Ecto neural progenitor cell (in vitro differentiated cells): ENCODE results near the gene PRKCSH.
A peak's percentile ranks its signal among the peaks of the same experiment; 100 is the strongest.
"Not testable (repeated sequence)": the region's sequence is repeated elsewhere in the genome, so short reads cannot be mapped to it uniquely, and the experiment has no call there.

Source experiments
- DNase-seq: peaks from one replicate; pipeline ENCODE4 v3.0.0-alpha.2; 2018; ENCODE audit warnings: low spot score

The PRKCSH gene

DNA sequence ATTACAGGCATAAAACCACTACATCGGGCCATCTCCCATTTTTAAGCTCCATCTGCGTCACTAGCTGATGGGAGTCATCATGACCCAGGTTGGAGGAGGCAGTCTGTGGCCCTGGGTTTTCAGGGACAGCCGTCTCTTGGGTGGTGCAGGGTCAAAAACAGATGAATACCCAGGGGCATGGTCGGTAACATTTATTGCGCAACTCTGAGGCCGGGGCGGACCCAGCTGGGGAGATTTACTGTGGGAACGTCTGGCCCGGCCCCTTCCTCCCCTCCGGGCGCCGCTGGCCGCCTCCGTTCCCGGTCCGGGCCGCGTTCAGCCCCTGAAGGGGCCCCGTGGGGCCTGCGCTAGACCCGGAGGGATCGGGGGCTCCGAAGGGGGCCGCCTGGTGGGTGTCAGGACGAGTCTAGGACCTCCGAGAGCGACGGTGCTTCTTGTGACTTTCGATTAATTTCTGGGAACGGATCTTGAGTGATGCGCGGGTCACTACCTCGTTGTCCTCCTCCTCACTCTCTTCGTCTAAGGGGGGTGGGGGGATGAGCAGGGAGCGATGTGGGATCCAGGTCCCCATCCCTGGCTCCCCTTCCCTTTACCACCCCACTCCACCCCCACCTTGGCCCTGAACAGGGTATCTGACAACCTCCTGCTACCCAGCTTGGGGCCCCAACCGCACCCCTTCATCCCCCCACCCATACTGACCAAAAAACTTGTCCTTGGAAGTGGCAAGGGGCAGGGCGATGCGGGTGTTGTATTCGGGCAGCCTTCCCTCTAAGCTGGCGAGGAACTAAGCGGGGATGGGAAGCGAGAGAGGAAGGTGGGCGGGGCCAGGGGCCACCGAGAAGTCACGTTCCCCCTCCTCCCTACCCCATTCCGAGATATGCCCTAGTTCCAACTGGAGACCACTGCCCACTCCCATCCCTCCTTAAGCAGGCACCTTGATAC, 14.7 kb upstream of the PRKCSH start:
- peak; percentile 53 for DNase-seq

GRCh38 chr19:11421371-11422098, 13.9 kb upstream of the PRKCSH start:
- peak; percentile 74 for DNase-seq

DNA sequence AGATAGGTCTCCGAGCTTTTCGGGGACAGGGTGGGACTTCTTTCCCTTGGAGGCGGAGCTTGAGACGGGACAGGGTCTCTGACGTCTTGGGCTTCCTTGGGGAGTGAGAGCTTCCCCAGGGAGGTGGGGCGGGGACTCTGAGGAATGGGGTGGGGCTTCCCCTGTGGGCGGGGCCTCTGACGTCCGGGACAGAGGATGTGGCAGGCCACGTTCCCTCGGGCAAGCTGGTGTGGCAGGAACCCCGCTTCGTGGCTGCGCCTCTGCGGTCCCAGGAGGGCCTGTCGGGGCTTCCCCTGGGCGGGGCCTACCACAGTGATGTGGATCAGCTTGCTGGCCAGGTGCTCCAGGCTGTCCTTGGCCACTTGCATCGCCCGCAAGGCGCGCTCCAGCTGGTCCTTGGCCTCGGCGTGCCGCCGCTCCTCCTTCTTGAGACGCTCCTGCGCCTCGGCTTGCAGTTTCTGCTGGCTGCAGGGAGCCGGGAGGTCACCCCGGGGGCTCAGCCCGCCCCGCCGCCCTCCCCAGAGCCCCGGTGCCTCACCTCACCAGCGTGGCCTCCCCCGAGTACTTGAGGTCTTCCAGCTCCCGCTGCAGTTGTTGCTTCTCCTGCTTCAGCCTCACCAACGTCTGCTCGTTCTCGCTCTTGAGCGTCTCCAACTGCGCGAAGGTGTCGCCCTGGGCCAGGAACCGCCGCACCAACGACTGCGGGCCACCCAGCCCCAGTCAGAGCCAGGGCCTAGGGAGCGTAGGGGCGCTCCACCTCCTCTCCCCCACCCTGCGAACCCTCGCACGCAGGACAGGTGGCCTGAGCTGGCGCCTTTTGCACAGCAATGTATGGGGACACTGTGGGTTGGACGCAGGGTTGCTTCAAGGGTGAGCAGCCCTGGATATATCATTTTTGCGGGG, 13.0 kb upstream of the PRKCSH start:
- DNase-seq: peak; percentile 73

- DNase-seq: no peak
These were observed 12.2 kb upstream of the PRKCSH start for GRCh38 chr19:11423164-11423790.

- DNase-seq: no peak
These were observed 11.6 kb upstream of the PRKCSH start for GRCh38 chr19:11423791-11424181.

DNA sequence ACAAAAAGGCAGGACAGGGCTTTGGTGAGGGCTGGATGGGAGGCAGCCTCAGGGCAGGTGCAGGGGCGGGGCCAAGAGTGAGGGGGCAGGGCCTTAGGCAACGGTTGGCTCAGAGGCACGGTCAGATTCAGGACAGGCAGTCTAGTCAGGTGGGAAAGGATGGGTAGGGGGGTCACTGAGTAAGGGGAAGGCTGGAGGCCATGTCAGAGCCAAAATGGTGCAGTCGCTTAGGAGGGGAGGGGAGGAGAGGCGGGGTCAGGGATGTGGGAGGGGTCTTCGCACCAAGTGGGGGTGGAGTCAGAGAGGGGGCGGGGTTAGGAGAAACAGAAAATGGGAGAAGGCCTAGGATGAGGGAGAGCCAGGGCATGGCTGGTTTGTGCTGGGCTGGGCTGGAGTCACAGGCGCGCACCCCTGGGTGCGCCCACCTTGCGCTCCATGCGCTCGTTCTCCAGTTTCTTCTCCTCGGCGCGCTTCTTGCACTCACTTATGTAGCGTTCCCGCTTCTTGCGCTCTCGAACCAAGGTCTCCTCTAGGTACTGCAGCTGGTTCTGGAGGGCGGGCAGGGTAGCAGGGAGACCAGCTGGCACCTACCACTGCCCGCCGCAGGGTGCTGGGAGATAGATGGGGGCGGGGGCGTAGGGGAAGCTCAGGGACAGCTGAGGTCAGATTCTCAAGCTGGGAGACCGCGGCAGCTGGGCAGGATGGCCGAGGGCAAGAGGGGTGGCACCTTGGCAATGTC, 9.5 kb upstream of the PRKCSH start:
- no peak for DNase-seq

DNA sequence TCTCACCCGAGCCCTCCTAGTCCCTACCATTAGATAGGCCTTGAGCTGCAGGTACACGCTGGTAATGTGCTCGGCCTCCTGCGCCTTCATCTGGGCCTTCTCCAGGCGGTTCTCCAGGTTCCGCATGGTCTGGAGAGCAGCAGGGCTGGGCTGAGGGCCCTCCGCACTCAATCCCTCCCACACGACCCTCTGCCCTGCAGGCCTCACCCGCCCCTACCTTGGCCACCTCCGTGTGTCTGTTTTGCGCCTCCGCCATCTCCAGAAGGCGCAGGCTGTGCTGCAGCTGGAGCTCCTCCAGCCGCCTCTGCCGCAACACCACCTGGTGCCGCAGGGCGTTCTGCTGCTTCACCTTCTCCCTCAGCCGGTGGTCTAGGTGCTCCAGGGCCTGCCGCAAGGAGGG, 8.8 kb upstream of the PRKCSH start:
- no peak for DNase-seq

GRCh38 chr19:11433526-11433925, 1.9 kb upstream of the PRKCSH start:
- DNase-seq: not testable (repeated sequence)

GRCh38 chr19:11434703-11435056, 755 bp upstream of the PRKCSH start:
- DNase-seq: no peak

DNA sequence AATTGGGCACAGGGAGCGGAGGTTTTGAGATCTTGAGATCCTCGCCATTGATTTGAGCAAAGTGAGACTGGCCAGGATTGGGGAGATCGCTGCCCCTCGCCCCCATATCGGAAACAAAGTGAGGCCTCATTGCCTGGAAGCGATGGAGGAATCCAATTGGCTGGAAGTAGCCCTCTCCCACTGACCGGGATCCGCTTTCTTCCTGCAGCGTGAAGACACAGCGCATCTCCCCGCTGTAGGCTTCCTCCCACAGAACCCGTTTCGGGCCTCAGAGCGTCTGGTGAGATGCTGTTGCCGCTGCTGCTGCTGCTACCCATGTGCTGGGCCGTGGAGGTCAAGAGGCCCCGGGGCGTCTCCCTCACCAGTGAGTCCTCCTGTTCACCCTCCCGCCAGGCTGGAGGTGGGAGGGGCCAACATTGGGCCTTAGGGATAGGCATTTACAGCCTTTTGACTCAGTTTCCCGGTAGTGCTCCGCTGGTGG, 438 bp downstream of the PRKCSH start:
- no peak for DNase-seq

GRCh38 chr19:11437955-11438354, 2.5 kb downstream of the PRKCSH start:
- DNase-seq: no peak

- no peak for DNase-seq
These were observed 8.6 kb downstream of the PRKCSH start for GRCh38 chr19:11444059-11444458.

GRCh38 chr19:11445141-11445540, 9.7 kb downstream of the PRKCSH start:
- DNase-seq: no peak

DNA sequence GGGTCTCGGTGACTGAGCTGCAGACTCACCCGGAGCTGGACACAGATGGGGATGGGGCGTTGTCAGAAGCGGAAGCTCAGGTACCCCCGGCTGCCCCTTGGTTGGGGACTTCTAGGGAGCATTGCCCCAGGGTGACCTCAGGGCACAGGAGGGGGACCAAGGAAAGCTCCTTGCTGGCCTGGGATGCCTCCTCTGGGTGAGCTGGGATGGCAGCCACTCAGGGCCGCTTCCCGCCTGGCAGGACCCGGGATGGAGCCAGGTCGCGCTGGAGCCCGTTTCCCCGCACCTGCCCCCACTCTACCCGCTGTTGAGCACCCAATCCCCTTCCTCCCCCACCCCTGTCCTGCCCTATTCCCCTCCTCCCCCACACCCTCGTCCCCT, 10.8 kb downstream of the PRKCSH start:
- no peak for DNase-seq

- DNase-seq: peak; percentile 80
These were observed 11.3 kb downstream of the PRKCSH start for GRCh38 chr19:11446652-11447301.

DNA sequence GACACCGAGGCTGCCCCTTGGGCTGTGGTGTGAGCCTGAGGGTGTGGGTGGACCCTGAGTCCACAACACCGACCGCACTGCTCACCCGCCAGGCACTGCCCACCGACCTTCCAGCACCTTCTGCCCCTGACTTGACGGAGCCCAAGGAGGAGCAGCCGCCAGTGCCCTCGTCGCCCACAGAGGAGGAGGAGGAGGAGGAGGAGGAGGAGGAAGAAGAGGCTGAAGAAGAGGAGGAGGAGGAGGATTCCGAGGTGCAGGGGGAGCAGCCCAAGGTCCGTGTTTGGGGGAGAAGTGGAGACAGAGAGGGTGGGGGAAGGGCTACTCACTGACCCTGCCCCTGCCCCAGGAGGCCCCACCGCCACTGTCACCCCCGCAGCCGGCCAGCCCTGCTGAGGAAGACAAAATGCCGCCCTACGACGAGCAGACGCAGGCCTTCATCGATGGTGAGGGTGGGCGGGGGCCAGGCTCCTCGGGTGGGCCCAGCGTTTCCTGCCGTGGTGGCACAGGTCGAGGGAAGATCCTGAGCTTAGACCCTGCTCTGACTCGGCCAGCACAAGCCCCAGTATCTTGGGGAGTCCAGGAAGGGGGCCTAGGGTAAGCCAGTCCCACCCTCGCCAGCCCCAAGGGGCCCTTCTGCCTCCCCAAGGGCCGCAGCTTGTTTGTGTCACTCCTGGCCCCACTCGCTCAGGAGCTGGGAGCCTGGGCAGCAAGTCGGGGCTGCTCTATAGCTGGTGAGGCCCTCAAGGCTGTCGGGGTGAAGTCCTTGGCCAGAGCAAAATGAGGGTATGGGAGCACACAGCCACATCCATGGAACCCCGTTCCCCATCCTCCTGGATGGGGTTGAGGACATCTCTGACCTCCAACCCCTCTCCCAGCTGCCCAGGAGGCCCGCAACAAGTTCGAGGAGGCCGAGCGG, 12.2 kb downstream of the PRKCSH start:
- no peak for DNase-seq

DNA sequence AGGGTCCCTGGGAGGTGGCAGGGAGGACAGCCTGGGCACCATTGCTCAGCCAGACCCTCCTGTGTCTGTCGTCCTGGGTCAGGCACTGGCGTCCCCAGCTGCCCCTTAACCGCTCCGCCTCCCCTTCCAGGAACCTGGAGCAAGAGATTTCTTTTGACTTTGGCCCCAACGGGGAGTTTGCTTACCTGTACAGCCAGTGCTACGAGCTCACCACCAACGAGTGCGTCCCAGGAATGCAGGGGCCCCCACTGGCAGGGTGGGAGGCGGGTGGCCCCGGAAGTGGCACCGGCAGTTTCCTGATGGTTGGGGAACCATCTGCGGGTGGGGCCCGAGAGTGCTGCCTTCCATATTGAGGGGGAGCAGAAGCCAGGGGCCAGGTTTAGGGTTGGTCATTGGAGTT, 13.0 kb downstream of the PRKCSH start:
- no peak for DNase-seq

DNA sequence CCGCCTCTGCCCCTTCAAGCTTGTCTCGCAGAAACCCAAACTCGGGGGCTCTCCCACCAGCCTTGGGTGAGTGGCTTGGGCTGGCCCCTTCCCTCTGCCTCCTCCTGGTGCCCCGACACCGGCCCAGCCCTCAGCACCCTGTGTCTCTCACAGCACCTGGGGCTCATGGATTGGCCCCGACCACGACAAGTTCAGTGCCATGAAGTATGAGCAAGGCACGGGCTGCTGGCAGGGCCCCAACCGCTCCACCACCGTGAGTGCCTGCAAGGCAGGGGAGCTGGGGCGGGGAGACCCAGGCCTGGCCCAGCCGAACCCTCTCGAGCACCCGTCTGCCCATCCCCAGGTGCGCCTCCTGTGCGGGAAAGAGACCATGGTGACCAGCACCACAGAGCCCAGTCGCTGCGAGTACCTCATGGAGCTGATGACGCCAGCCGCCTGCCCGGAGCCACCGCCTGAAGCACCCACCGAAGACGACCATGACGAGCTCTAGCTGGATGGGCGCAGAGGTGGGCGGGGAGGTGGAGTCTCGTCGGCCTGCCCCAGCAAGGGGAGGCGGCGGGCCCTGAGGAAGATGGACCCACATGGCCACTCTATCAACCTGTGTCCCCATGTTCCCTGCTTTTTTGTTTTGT, 13.6 kb downstream of the PRKCSH start:
- no peak for DNase-seq
